GM19099 (cell line): ENCODE data around the gene LAIR2.
A peak's percentile ranks its signal among the peaks of the same experiment; 100 is the strongest.

Experiments
- POLR2A ChIP-seq: IDR thresholded peaks from 3 replicates; pipeline ENCODE4 v1.6.1; 2011; ENCODE audit warnings: low read depth; ENCODE audit not compliant: insufficient read length; ENCODE audit errors: extremely low read depth

Gene LAIR2

DNA sequence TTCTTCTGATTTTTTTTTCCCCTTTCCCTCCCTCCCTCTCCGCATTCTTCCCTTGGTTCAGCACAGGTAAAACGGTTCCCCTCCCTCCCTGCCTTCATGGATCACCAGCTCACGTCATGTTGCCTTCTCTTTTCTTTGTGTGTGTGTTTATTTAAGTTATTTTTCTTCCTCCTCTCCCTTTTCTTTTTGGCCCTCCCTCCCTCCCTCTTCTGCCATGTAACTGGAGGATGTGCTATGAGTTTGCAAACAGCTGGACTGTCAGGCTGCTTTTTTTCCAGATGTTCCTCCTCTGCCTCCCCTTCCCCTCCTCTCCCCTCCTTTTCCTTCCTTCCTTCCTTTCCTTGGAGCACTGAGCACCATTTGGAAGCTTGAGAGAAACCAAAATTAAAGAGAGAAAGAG lies 41.0 kb upstream of the LAIR2 start:
- no peak for TF ChIP-seq POLR2A

DNA sequence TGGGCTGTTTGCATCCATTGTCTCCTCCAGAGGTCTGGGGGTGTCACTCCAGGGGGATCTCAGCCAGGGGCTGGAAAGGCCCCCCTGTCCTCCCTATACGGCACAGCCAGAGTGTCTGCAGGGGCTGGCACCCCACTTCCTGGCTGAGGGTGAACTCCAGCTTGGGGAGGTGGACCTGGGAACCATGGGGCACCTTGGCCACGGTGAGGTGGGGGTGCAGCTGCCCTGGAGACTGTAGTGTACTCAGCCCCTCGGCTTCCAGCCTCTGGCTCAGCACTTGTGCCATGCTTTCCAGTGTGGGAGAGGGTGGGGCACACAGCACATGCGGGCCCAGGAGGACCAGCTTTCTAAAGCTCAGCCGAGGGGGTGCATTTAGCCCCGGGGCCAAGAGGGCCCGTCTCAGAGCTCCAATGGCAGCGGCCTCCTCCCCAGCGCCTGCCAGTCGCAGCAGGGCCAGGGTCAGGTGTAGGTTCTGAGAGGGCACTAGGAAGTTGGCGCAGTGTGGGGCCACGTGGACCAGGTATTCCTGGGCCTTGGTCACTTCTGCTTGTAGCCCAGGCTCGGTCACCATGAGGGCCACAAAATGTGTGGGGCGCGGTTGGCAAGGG lies 40.5 kb upstream of the LAIR2 start:
- TF ChIP-seq POLR2A, result no peak

DNA sequence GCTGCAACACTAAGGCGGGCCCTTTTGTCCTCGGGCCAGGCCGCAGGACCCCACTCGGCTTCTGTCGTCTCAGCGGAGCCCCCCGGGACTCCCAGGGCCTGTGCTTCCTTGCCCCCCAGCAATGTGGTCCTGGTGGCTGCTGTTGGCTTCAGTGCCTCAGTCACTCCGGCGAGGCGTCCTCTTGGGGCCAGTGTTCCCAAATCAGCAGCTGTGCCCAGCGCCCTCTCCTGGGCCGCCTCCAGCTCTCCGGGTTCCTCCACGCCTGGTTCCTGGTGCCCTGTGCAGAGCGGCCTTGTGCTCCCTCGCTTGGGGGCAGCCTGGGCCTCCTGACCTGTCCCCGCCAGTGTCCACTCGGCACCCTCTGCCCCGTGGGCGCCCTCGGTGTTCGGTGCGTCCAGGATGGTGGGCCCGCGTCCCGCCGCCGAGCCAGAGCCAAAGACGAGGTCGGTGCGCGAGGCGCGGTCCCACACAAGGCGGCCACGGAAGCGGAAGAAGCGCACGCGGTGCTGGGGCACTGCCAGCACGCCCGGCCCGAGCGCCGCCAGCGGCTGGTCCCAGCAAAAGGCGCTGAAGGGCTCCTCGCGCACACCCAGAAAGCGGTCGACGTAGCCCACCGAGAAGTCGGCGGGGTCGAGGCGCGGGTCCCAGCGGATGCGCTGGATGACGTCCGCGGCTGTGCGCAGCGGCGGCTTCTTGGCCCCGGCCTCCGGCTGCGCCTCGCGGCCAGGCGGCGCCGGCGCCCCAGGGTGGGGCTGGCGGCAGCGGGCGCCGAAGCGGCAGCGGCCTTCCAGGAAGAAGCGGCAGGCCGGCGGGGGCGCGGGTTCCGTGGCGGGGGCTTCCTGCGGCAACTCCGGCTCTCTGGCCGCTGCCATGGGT lies 39.7 kb upstream of the LAIR2 start:
- no peak for TF ChIP-seq POLR2A

DNA sequence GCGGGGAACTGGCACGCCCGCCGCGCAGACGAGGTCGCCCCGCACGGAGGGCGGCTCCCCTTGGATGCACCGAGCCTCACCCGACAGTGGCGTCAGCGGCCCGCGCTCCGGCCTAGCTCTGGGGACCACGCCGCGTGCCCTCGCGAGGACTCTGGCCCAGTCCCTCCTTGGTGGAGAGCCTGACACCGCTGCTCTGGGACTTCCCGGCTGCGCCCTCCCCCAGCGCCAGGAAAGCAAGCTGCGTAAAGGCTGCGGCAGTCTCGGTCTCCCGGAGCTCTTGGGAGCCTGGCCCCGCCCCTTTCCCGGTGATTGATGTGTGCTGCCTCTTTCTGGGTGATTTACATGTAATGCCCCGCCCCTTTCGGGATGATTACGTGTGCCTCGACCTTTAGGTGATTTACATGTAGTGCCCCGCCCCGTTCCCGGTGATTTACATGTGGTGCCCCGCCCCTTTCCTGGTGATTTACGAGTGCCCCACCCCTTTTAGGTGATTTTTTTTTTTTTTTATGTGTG lies 39.0 kb upstream of the LAIR2 start, which contains the start of gene LENG9:
Gene LENG9, minus strand, starts transcription at position 248 of the 513 bp plus-strand sequence. CDS start 252 bp downstream, outside the sequence.
- TF ChIP-seq POLR2A, result peak; percentile 79

DNA sequence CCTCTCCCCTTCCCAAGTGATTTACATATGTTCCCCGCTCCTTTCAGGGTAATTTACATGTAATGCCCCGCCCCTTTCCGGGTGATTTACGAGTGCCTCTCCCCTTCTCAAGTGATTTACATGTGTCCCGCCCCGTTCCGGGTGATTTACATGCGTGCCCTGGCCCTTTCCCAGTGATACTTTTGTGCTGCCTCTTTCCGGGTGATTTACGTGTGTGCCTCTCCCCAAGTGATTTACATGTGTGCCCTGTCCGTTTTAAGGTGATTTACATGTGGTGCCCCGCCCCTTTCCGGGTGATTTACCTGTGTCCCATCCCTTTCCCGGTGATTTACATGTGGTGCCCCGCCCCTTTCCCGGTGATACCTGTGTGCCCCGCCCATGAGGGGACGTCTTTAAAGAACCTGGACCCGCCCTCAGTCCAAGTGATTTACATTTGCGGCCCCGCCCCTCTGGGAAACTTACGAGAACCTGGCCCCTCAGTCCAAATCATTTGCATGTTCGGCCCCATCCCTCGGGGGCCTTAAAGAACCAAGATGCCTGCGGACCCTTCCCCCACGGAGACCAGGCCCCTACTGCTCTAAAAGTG lies 38.5 kb upstream of the LAIR2 start:
- no peak for TF ChIP-seq POLR2A

DNA sequence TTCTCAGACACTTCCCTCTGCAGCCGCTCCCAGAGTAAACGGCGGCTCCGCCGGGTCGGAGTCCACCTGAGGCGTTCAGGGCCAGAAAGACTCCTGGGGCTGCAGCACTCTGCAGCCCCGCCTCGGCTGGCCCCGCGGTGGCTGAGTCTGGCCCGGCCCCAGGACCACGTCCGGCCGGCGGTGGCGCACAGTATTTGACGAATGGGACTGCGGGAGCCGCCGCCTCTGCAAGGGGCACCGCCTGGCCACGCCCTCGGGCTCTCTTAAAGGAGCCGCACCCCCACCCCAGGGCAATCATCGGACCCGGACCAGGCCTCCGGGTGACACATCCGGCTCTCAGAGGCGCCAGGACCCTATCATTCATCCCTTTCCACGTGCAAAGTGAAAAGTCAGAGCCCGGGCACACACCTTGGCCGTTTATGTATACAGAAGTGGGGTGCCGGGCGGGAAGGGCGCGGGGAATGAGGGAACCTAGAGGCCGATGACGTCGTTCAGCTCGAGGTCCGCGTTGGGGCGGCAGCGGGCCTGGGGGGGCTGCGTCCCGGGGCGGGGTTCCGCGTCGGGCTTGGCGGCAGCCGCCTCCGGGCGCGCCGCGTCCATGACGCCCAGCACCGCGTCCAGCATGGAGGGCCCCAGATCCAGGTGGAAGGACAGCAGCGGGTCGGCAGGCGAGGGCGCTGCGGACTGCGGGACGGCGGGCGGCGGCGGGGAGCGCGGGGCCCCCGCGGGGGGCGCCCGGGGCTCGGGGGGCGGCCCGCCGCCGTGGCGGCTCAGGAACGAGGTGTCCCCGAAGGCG lies 37.8 kb upstream of the LAIR2 start:
- TF ChIP-seq POLR2A, result peak; percentile 79

DNA sequence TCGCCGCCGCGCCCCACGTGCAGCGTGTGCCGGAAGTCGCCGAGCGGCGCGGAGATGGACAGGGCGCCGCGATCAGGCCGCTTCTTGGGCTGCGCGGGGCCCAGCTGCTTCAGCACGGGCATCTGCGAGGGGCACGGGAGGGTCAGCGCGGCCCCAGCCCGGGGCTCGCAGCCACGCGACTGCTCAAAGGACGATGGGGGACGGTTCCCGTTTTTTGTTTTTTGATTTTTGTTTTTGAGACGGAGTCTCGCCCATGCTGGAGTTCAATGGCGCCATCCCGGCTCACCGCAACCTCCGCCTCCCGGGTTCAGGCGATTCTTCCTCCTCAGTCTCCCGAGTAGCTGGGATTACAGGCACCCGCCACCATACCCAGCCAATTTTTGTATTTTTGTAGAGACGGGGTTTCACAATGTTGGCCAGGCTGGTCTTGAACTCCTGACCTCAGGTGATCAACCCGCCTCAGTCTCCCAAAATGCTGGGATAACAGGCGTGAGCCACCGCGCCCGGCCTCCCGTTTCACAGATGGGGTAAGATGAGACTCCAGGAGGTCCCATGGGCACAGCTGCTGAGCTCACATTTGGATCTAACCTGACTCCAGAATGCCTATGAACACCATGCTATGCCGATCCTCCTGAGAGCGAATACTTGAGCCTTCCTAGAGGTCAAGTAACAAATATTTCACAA lies 37.1 kb upstream of the LAIR2 start:
- TF ChIP-seq POLR2A, result no peak

DNA sequence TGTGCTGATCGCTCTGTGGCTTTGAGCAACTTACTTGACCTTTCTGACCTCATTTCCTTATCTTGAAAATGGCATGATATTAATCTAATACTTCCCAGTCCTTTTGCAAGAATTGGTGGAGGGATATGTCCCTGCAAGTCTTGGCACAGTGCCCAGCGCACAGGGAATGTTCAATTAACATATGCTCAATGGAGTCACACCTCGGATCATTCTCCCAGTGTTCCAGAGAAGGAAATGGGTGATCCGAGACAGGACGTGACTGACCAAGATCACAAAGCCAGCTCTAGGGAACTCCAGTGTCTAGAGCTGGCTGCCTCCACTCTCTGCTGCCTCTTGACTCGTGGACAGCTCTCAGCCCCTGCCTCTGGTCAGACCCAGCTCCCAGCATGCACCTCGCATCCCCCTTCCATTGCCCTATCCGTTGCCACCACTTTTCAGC lies 33.1 kb upstream of the LAIR2 start:
- TF ChIP-seq POLR2A, result no peak

DNA sequence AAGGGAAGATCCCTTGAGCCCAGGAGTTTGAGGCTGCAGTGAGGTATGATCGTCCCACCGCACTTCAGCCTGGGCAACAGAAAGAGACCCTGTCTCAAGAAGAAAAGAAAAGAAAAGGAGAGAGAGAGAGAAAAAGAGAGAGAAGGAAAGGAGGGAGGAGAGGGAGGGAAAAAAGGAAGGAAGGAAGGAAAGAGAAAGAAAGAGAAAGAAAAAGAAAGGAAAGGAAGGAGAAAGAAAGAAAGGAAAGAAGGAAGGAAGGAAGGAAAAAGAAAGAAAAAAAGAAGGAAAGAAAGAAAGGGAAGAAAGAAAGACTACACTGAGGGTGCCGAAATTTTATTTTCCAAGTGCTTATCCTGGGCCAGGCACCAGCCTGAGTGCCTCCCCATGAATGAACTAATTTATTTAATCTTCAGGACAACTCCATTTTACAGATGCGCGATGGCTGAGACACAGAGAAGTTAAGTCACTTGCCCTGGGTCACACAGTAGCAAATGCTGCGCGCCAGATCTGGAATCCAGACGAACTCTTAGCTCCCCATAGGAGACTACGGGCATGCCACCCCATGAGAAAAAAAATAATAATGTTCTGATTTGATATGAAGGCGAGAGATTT lies 32.2 kb upstream of the LAIR2 start:
- TF ChIP-seq POLR2A, result no peak

DNA sequence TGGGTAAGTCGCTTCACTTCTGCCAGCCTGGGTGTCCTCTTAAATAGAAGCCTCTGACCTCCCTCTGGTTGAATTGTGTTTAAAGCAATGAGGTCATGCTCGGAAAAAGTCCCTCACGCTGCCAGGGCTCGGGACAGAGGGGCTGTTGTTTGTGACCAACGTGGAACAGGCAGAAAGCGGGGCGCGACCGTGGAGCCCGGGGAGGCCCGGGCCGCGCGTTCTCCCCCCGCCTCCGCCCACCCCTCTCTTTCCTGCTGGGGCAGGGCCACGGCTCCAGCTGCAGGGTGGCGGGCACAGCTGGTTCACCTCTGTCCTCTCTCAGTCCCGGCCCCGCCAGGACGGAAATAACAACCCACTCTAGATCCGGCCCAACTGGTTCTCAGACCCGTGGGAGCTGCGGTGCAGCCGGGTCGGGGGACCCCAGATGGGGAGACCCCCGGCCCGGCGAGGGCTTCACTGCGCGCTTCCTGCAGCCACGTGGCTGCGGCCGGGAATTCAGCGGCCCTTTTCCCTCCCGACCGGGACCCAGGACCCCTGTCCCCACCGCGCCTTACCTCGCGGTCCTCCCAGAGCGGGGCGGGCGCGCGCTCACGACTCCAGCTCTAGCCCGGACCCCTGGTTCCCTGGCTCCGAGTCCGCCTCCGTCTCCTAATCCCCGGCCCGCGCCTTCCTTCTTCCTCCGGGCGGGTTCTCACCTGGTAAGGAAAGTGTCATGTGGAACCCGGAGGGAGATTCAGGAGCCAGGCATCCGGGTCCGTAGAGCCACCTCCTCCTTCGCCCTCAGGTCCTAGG lies 31.4 kb upstream of the LAIR2 start:
- no peak for TF ChIP-seq POLR2A

DNA sequence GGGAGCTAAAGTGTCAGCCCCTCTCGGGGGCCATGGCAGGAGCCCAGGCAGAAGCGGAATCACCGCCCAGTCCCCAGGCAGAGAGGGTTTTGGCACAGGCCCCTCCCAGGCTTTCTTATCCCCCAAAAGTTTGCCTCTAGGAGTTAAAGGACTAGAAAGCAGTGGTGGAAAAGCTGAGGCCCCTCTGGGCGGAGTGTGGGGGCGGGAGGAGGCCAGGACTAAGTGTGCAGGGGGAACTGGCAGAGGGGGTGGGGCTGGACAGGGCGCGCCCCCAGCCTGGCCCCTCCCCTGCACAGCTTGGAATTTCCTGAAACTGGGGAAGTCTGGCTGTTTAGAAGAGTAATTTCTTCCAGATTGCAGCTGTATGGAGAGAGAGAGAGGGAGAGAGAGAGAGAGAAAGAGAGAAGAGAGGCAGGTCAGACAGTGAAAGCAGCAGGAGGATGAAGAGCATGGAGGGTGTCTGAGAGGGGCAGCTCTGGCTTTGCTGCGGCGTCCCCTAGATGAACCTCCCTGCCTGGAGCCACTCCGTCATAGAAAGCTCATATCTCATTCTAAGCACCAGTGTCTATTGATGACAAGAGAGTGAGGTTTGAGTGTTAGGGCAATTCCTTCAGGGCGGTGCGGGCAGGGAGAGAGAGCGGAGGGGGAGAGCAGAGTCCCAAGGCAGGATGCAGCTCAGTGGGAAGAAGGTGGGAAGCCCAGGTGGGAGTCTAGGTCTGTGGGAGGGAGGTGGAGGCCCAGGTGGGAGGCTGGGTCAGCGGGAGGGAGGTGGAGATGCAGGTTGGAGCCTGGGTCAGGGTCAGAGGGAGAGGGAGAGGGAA lies 29.4 kb upstream of the LAIR2 start, which contains the start of gene CDC42EP5:
Gene CDC42EP5, minus strand, starts transcription at position 226 of the 821 bp plus-strand sequence. CDS start 7,749 bp downstream, outside the sequence.
- TF ChIP-seq POLR2A, result no peak

DNA sequence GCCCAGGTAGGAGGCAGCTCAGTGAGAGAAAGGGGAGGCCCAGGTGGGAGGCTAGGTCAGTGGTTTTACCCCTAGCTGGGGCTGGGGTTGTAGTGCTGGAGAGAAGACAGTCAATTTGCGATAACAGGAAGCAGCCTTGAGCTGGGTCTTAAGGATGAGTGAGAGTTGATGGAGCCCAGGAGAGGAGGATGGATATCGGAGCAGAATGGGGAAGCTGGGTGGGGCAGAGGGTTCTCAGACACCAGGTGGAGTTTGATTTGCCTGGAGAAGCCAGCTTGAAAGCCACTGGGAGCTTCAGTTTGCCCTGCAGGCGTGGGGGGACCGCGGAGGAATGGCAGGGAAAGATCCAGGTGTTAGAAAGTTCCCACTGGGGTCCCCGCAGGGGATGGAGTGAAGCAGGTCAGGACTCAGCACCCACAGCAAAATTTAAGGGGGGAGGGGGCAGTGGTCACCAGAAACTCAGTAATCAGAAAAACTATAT lies 28.7 kb upstream of the LAIR2 start:
- TF ChIP-seq POLR2A, result no peak
